ENCODE measurements around the gene SAP30BP.
A peak's percentile ranks its signal among the peaks of the same experiment; 100 is the strongest.

SAP30BP gene

DNA sequence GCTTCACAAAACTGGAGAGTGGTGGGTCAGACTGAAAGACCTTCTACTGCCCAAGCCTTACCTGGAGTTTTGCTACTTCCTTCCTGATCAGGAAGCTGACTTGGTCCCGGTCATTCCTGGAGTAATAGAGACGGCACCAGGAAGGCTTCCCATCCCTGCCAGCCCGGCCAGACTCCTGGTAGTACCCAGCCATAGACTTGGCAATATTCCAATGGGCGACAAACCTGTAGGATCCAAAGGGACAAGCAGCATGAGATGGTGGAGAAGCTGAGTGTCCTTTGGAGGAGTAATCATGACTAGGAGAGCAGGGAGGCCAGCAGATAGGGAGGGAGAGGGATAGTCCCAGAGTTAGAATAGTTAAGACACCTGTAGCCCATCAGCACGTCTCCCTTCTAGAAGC lies 8.9 kb upstream of the SAP30BP start:
- TF ChIP-seq CTCF (conservative IDR thresholded peaks at IDR 0.05; ENCODE audit: control insufficient read depth, insufficient read depth, low read depth, low read length), result no peak
- no peak for DNase-seq (ENCODE audit: low read depth)
- no peak overlapping the region for H3K4me3 ChIP-seq (ENCODE audit: control insufficient read depth, low read depth, low read length)

GRCh38 chr17:75661531-75661930 lies 5.6 kb upstream of the SAP30BP start:
- no peak for DNase-seq (ENCODE audit: low read depth)
- no peak overlapping the region for H3K4me3 ChIP-seq (ENCODE audit: control insufficient read depth, low read depth, low read length)
- TF ChIP-seq CTCF (conservative IDR thresholded peaks at IDR 0.05; ENCODE audit: control insufficient read depth, insufficient read depth, low read depth, low read length), result no peak

DNA sequence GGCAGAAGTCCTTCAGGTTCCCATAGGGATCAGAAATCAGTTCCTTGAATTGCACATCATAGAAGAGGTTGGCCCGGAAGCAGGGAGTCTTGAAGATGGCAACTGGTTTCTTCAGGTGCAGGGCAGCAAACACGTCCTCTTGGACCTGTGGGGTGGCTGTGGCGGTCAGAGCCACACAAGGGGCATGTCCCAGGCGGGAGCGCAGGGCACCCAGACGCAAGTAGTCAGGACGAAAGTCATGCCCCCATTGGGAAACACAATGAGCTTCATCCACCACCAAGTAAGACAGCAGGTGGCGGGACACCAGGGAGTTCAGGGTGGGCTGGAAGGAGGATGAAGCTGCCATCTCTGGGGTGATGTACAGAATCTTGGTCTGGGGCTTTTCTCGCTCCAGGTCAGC lies 4.6 kb upstream of the SAP30BP start:
- no peak for DNase-seq (ENCODE audit: low read depth)

GRCh38 chr17:75664099-75664549 lies 3.0 kb upstream of the SAP30BP start:
- H3K4me3 ChIP-seq (ENCODE audit: control insufficient read depth, low read depth, low read length), result no peak overlapping the region
- no peak for DNase-seq (ENCODE audit: low read depth)
- no peak for TF ChIP-seq CTCF (conservative IDR thresholded peaks at IDR 0.05; ENCODE audit: control insufficient read depth, insufficient read depth, low read depth, low read length)

More for the DNA sequence above, 4.6 kb upstream of the SAP30BP start:
- no peak overlapping the region for H3K4me3 ChIP-seq (ENCODE audit: control insufficient read depth, low read depth, low read length)
- no peak for TF ChIP-seq CTCF (conservative IDR thresholded peaks at IDR 0.05; ENCODE audit: control insufficient read depth, insufficient read depth, low read depth, low read length)

GRCh38 chr17:75665981-75666380 lies 1.2 kb upstream of the SAP30BP start:
- no peak for DNase-seq (ENCODE audit: low read depth)
- peak overlapping the region; percentile 99 for H3K4me3 ChIP-seq (ENCODE audit: control insufficient read depth, low read depth, low read length)
- no peak for TF ChIP-seq CTCF (conservative IDR thresholded peaks at IDR 0.05; ENCODE audit: control insufficient read depth, insufficient read depth, low read depth, low read length)

DNA sequence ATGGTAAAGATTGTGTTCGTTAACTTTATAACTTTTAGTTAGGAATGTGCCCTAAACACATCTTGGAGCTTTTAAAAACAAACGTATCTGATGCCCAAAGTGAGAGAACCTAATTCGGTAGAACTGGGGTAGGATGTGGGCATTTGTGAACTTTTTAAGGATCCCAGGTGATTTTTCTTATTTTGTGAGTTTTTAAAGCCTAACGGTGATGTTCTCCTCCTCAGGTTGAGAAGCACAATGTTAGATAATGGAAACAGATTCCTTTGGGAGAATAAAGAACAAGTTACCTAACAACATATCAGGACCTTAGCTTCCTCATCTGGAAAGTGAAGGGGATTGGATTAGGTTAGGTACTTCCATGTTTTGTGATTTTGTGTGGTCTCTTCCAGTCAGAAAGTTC lies 687 bp downstream of the SAP30BP start:
- TF ChIP-seq CTCF (conservative IDR thresholded peaks at IDR 0.05; ENCODE audit: control insufficient read depth, insufficient read depth, low read depth, low read length), result no peak
- DNase-seq (ENCODE audit: low read depth), result no peak
- peak overlapping the region; percentile 99 for H3K4me3 ChIP-seq (ENCODE audit: control insufficient read depth, low read depth, low read length)

DNA sequence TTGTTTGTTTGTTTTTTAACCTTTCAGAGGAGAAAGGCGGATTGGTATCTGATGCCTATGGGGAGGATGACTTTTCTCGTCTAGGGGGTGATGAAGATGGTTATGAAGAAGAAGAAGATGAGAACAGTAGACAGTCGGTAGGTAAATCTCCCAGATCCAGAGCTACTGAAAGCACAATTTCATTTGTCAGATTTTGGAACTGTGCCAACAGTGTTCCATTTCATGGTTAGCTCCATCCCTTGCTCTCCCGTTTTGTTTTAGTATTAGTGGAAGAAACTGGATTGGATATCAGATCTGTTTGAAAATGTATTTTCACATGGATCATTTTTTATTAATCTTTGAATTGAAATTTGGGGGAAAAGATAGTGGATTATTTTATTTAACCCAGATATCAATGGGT lies 1.4 kb downstream of the SAP30BP start:
- peak overlapping the region; percentile 99 for H3K4me3 ChIP-seq (ENCODE audit: control insufficient read depth, low read depth, low read length)

More for the DNA sequence above, 1.4 kb downstream of the SAP30BP start:
- no peak for DNase-seq (ENCODE audit: low read depth)
- no peak for TF ChIP-seq CTCF (conservative IDR thresholded peaks at IDR 0.05; ENCODE audit: control insufficient read depth, insufficient read depth, low read depth, low read length)

All from fibroblast of mammary gland (primary cell).